Measurements from ENCODE around the gene KCTD16.

DNA sequence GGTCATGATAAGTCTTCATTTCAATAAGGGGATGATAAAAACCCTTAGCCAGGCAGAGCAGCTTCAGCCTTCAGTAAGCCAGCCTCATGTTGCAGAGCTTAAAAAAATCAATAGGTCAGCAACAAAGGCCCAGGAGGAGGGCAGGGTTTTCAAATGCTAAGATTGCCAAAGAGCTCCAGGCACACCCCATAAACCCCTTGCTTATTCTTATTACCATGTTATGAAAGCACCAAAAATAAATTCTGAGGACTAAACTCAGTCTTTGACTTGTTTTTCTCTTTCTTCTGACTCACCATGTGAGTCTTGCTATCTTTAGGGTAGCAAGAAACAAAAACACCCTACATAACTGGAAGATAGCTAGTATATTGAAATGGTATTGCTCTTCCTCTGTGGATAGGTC is 317.1 kb downstream of the KCTD16 start:
- TF ChIP-seq, protein P1, sequence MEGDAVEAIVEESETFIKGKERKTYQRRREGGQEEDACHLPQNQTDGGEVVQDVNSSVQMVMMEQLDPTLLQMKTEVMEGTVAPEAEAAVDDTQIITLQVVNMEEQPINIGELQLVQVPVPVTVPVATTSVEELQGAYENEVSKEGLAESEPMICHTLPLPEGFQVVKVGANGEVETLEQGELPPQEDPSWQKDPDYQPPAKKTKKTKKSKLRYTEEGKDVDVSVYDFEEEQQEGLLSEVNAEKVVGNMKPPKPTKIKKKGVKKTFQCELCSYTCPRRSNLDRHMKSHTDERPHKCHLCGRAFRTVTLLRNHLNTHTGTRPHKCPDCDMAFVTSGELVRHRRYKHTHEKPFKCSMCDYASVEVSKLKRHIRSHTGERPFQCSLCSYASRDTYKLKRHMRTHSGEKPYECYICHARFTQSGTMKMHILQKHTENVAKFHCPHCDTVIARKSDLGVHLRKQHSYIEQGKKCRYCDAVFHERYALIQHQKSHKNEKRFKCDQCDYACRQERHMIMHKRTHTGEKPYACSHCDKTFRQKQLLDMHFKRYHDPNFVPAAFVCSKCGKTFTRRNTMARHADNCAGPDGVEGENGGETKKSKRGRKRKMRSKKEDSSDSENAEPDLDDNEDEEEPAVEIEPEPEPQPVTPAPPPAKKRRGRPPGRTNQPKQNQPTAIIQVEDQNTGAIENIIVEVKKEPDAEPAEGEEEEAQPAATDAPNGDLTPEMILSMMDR (IDR thresholded peaks at IDR 0.05; ENCODE audit: borderline replicate concordance, extremely low read depth, low read length, poor library complexity, severe bottlenecking), result no peak
- TF ChIP-seq EZH2 (IDR thresholded peaks at IDR 0.05; ENCODE audit: borderline replicate concordance, low read depth, low read length, severe bottlenecking), result no peak
